ENCODE data around the gene HMG20A. TPM values are rescaled to one million over a fixed set of nuclear protein-coding genes. Genes with fewer than 3 reads are reported as not detected.
A peak's percentile ranks its signal among the peaks of the same experiment; 100 is the strongest.

Gene HMG20A
- total RNA-seq, 1 donor from 2014 or later, result 27.0 TPM

DNA sequence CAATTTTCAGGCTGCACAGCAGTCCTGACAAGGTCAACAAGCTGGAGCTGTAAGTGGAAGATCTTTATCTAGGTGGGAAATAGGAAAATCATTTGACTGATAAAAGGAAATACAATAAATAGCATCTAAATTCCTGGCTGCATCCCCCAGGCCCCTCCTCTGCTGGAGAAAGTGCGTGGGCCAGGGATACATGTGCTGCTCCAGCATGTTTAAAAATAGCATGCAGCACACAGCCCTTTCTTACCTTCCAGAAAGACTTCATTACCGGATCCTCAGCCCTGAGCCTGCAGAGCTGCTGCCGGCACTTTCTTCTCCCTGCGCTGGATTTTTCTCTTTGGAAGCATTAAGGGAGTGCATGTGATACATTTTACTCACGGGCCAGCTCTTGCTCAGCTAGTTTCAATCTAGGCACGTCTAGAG lies 77.3 kb downstream of the HMG20A start:
- DNase-seq (ENCODE audit: low read depth in 2 of 2), result peak in 1 of 2 donors; percentile 71

DNA sequence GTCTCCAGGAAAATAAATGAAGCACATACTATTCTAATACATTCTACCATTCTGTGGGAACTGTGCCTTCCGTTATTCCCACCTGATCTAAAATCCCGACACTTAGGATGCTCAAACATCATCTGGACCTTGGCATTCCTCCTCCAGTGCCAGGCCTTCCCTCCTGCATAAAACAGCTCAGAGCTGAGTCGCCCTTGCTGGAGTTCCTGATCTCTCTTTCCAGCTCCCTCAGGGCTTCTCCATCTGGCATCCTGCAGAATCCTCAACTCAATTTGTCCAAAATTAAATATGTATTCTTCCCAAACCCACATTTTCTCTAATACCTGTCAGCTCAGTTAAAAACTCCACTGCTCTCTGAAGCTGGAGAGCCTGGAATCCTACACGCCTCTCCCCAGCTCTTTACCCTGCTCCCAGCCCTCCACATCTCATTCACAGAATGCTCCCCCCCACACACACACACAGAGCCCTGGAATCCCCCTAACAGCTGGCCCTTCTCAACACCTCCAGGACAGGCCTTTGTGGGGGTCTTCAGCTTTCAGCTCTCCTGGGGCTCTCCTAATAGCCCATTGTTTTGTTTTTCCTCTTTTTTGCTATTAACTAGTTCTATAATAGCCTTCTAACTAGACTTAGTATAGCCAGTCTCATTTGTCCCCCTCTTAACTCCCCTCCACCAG lies 78.5 kb downstream of the HMG20A start:
- DNase-seq (ENCODE audit: low read depth in 2 of 2), result no peak

DNA sequence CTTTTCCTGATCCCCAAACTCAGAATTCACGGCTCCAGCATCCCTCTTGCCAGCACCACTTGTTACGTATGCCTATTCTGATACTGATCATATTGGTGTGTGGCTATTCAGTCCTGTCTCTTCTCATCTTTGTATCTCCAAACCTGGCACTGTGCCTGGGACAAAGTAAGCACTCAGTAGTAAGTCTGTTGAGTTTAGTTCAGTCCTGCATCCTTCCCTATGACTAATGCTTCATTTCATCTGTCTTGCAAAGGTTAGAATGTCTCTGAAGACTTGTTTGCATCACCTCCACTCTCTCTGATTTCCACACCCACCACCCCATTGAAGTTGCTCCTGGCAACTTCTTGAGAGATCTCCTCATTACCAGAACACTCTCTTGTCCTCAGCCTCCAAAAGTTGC lies 80.3 kb downstream of the HMG20A start:
- no peak for DNase-seq (ENCODE audit: low read depth in 2 of 2)

- DNase-seq (ENCODE audit: low read depth in 2 of 2), result no peak
These were observed 81.8 kb downstream of the HMG20A start for GRCh38 chr15:77502379-77503095.

DNA sequence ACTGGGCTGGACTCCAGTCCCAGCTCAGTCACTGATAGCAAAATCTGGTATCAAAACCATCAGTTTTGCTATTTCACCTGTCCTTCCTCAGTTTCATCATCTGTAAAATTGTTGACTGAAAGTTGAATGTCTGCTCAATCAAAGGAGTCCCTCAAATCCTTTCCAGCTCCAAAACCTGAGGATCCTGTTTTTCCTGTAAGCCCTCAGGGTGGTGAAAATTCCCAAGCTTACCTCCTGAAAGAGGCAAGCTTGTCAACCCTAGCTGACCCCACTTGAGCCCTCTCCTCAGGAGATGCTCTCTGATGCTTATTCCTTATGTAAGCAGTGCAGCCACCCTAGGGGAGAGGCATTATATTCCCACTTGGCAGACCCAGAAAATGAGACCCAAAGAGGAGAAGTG lies 82.6 kb downstream of the HMG20A start:
- DNase-seq (ENCODE audit: low read depth in 2 of 2), result no peak

DNA sequence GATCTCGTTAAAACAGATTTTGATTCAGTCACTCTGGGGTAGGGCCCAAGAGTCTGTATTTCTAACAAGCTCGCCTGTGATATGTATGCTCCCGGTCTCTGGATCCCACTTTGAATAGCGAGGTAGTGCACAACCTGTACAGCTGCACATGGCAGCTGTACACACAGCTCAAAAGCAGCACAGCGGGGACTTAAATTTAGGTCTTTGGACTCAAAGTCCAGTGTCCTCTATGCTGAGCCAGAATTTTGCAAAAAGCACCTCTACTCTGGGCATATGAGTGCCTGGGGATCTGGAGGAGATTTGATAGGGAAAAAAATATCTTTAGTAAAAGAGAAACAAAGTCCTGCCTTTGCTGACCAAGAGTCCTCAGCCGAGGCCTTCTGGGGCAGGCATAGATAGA lies 83.1 kb downstream of the HMG20A start:
- DNase-seq (ENCODE audit: low read depth in 2 of 2), result no peak

- no peak for DNase-seq (ENCODE audit: low read depth in 2 of 2)
These were observed 83.6 kb downstream of the HMG20A start for GRCh38 chr15:77504306-77504705.

DNA sequence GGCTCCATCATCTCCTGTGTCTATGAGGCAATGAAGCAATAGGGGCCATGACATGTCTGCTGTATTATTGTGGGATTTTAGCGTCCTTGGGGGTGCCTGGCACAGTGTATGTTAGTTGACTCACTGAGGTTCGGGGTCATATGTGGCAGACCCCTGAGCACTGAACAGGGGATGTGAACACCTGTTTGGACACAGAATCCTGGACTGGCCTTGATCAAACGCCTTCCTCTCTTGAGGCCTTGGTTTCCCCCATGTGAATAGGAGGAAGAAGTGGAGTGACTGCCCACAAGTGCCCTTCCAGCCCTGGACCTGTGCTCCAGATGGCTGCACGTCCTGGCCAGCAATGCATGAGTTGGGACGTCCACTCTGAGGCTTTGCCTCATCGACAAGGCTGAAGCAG lies 84.2 kb downstream of the HMG20A start:
- no peak for DNase-seq (ENCODE audit: low read depth in 2 of 2)

DNA sequence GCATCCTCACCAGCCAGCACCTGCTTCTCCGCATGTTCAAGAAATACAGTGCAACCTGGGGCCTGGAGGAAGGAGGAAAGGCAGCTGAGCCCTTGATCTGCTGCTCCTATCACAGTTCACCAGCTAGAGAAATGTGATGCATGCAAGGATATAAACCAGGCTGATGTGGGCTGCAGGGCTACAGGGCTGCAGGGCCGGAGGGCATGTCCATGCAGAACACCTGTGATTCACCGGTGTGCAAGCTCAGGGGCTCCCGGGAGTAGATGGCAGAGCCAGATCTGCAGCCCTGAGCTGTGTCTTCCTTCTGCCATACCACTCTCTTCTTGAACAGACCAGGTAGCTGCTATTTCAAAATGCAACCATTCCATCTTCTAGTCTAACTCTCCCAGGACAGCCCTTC lies 84.9 kb downstream of the HMG20A start:
- DNase-seq (ENCODE audit: low read depth in 2 of 2), result no peak

DNA sequence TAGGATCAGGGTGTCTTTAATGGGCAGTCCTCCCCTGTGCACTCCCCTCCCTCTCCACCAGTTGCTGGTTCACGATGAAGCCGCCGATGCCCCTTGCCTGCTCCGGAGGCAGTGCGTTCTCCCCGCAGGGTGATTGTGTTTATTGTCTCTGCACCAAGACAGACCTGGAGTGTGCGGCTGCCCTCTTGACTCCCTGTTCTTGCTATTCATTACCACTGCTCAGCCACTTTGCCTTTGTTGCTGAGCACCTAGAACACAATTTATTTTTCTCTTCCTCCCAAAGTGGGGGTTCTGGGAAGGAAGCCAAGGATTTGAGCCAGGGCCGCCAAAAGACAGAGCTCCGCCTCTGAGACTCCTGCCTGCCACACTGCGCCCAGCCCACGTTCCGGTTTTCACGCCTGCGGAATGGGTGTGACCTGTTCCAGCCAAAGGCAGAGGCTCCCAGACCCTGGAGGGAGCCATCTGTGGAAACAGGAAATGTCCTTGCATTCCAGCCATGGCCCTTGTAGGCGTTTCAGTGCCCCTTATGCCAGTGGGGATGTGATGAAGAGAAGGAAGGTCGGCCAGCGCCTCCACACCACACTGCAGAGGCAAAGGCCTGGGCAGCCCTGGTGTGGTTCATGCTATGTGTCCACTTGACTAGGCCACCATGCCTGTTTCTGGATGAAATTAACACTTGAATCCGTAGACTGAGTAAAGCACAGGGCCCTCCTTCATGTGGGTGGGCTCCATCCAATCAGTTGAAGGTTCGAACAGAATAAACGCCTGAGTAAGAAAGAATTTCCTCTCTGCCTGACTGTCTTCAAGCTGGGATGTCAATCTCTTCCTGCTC lies 85.8 kb downstream of the HMG20A start:
- DNase-seq (ENCODE audit: low read depth in 2 of 2), result peak; percentile 65 to 80

DNA sequence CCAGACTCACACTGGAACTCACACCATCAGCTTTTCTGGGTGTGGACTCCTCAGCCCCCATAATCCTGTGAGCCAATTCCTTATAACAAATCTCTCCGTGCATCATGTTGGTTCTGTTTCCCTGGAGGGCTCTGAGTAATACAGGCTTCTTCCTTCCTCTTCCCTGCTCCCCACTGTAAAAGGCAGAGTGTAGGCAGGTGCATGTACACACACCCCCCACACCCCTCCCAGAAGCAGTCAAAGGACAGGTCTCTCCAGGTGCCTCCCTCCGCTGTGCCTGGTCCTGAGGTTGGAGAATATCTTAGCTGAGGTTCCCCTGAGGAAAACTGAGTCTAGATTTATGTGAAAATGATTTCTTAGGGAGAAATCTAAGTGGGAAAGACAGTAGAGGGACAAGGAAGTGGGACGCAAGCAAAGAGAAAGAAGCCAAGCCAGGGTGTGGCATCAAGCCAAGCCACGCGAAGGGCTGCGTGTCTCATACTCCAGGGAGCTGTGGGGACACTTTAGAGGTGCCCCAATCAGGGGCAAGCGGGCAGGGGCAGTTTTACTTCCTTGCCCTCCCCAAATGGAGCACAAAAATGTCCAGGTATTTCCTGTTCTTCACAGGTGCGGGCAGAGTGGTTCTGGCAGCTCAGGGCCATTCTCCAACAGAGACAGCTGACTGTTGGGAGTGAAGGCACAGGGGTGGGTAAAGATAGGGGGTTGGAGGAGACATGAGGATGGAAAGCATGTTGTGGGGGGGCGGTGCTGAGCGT lies 86.6 kb downstream of the HMG20A start:
- peak; percentile 14 to 69 for DNase-seq (ENCODE audit: low read depth in 2 of 2)

- DNase-seq (ENCODE audit: low read depth in 2 of 2), result peak; percentile 42 to 87
These were observed 87.2 kb downstream of the HMG20A start for GRCh38 chr15:77507911-77508310.

DNA sequence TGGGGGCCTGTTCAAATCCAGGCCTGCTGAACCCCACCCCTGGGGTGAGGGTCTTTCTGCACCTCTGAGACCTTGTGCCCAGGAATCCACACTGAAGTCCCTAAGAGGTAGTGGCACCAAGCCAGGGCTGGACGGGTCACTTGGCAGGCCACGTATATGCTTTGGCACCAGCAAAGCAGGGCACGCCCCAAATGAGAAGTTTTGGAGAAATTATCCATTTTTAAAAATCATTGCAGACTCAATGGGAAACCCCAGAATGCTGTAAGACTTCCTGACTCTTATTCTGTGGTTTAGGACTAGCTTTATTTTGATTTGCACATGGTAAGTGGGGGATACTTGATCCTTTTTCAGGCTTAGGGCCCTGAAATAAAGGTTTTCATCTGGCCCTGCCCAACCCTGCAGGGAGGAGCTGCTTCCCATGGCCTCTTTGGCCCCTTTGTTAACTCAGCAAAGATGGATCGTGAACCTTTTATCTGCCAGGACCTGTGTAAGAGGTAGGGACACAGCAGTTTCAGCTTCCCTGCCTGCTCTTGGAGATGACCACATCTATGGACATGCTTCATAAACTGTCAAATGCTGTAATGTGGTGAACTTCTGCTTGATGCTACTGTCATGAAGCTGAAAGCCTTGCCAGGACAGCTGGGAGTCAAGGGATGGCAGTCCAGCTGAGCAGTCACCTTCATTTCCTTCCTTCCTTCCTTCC lies 88.0 kb downstream of the HMG20A start:
- DNase-seq (ENCODE audit: low read depth in 2 of 2), result peak; percentile 51 to 60

GRCh38 chr15:77510066-77511057 lies 89.7 kb downstream of the HMG20A start:
- no peak for DNase-seq (ENCODE audit: low read depth in 2 of 2)

DNA sequence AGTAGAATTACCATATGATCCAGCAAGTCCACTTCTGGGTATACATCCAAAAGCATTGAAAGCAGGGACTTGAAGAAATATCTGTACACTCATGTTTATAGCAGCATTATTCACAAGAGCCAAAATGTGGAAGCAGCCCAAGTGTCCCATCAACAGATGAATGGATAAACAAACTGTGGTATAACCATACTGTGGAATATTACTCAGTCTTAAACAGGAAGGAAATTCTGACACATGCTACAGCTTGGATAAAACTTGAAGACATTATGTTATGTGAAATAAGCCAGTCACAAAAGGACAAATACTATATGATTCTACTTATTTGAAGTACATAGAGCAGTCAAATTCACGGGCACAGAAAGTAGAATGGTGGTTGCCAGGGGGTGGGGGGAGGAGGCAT lies 91.2 kb downstream of the HMG20A start:
- peak in 1 of 2 donors; percentile 44 for DNase-seq (ENCODE audit: low read depth in 2 of 2)

DNA sequence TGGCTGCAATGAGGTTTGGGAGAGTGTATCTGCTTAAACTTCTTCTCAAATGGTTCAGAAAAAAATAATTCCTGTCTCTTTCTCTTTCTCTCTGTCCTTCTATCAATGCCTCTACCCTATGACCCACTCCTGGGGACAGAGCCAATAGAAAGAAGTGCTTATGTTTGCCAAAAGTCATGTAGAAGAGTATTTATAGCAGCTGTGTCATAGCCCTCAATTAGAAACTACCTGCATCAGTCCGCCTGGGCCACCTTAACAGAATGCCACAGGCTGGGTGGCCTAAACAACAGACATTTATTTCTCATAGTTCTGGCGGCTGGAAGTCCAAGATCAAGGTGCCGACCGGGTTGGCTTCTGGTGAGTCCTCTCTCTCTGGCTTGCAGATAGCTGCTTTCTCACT lies 92.5 kb downstream of the HMG20A start:
- DNase-seq (ENCODE audit: low read depth in 2 of 2), result peak in 1 of 2 donors; percentile 16

DNA sequence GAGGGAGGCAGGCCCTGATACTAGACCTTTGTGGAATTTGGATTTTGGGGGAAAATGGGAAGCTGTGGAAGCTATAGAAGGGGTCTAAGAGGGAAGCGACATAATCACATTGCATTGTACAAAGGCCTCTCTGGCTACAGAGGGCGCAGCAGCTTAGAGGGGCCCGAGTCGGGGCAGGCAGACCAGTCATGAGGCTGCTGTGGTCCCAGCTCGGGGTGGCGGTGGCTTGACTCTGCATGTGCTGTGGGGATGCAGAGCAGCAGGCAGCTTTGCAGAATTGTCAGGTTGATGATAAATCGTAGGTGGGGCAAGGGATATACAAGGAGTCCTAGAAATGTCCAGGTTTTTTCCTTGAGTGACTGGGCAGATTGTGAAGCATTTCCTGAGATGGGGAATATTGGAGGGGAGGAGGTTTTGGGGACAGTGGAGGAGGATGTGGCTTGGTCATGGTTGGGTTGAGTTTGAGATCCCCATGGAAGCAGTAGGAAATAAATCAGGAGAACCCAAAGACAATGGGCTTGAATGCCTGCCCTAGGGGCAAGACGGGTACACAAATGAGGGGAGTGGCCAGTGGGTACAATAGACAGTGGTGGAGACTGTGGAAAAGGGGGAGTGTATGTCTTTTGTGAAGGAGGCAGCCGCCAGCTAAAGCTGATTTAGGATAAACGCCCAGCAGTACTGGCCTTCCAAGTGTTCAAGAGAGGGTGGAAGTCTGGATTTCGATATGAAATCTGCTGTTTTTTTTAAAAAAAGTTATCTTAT lies 94.1 kb downstream of the HMG20A start:
- DNase-seq (ENCODE audit: low read depth in 2 of 2), result no peak

- no peak for DNase-seq (ENCODE audit: low read depth in 2 of 2)
These were observed 94.9 kb downstream of the HMG20A start for GRCh38 chr15:77515613-77516012.

GRCh38 chr15:77516076-77516475 lies 95.4 kb downstream of the HMG20A start:
- DNase-seq (ENCODE audit: low read depth in 2 of 2), result no peak

Data from lung microvascular endothelial cell (primary cell).